OCI-LY7 (cell line): ENCODE data around the gene NAPA. TPM values are rescaled to one million over a fixed set of nuclear protein-coding genes. Genes with fewer than 3 reads are reported as not detected.
A peak's percentile ranks its signal among the peaks of the same experiment; 100 is the strongest.

Experiments
- BruUV-seq: library from RNA; stranded (reverse); fragments of 400-500 nt; replicated peaks from 2 replicates; lab custom pipeline; 2021; lab: Mats Ljungman, UMichigan
- CTCF ChIA-PET: fragments of 300-600 bp; sonication (Branson Sonifier 250); formaldehyde crosslinking; loops from one replicate; lab custom pipeline; 2022; ENCODE audit warnings: antibody characterized with exemption; ENCODE audit not compliant: unreplicated experiment; lab: Charles Lee
- POLR2A ChIA-PET: fragments of 300-600 bp; sonication (Branson Sonifier 250); formaldehyde crosslinking; loops from one replicate; lab custom pipeline; 2022; ENCODE audit warnings: antibody characterized with exemption; lab: Charles Lee
- DNase-seq: peaks from one replicate; pipeline ENCODE4 v3.0.0-alpha.2; 2015; ENCODE audit warnings: low spot score
- H2AFZ ChIP-seq: fragments of 200-600 bp; sonication (generic), shearing (Covaris generic); 2 replicates; pipeline ENCODE4 v1.6.1; 2014; ENCODE audit warnings: mild to moderate bottlenecking, antibody characterized with exemption, low read length, moderate library complexity
- H3K27ac ChIP-seq: fragments of 200-600 bp; sonication (generic); 2 replicates; pipeline ENCODE4 v1.5.1; 2014; ENCODE audit warnings: mixed run types, low read depth, mild to moderate bottlenecking, moderate library complexity, low read length, inconsistent platforms; ENCODE audit not compliant: poor library complexity, severe bottlenecking
- H3K36me3 ChIP-seq: fragments of 200-600 bp; sonication (generic); 2 replicates; pipeline ENCODE4 v1.6.1; 2014; ENCODE audit warnings: mild to moderate bottlenecking, antibody characterized with exemption, low read length, moderate library complexity, mixed read lengths; ENCODE audit not compliant: insufficient read depth
- H3K4me1 ChIP-seq: fragments of 200-600 bp; sonication (generic); 2 replicates; pipeline ENCODE4 v1.5.1; 2014; ENCODE audit warnings: mild to moderate bottlenecking, low read length; ENCODE audit not compliant: insufficient read depth, poor library complexity, severe bottlenecking
- H3K4me2 ChIP-seq: fragments of 200-600 bp; sonication (generic); 2 replicates; pipeline ENCODE4 v1.6.1; 2014; ENCODE audit warnings: mild to moderate bottlenecking, low read length
- H3K4me3 ChIP-seq: fragments of 200-600 bp; sonication (generic); 2 replicates; pipeline ENCODE4 v1.5.1; 2014; ENCODE audit warnings: mild to moderate bottlenecking, low read depth, low read length; ENCODE audit not compliant: poor library complexity, severe bottlenecking
- H3K79me2 ChIP-seq: fragments of 200-600 bp; sonication (generic); 2 replicates; pipeline ENCODE4 v1.6.1; 2016; ENCODE audit warnings: low read depth, mild to moderate bottlenecking, low read length, moderate library complexity, mixed read lengths; ENCODE audit not compliant: insufficient read depth
- H3K9me2 ChIP-seq: fragments of 200-600 bp; sonication (generic); 2 replicates; pipeline ENCODE4 v1.6.1; 2016; ENCODE audit warnings: mild to moderate bottlenecking, low read length, mixed read lengths; ENCODE audit not compliant: insufficient read depth
- H3K9me3 ChIP-seq: fragments of 200-600 bp; sonication (generic); 2 replicates; pipeline ENCODE4 v1.6.1; 2014; ENCODE audit warnings: mild to moderate bottlenecking, mixed run types, low read length, mixed read lengths
- H4K20me1 ChIP-seq: fragments of 200-600 bp; sonication (generic); 2 replicates; pipeline ENCODE4 v1.6.1; 2014; ENCODE audit warnings: mild to moderate bottlenecking, antibody characterized with exemption, low read length, moderate library complexity, mixed read lengths; ENCODE audit not compliant: insufficient read depth
- EZH2phosphoT487 ChIP-seq: fragments of 200-600 bp; sonication (generic); IDR thresholded peaks from 2 replicates; pipeline ENCODE4 v1.6.1; 2018; ENCODE audit warnings: low read depth, borderline replicate concordance, mild to moderate bottlenecking, mixed run types, antibody characterized with exemption, low read length, moderate library complexity, mixed read lengths
- intact Hi-C: fragments of 100-400 bp; cut with micrococcal nuclease; formaldehyde crosslinking; loops from one replicate; pipeline ENCODE4 v1.10.0; 2022; ENCODE audit not compliant: unreplicated experiment
- total RNA-seq, 2 experiments: library from RNA; depleted of rRNA in 1 of 2; stranded (reverse); fragments of >200 nt in 1 of 2; shearing (Covaris generic) in 1 of 2; gene quantifications; 2 replicates each; pipeline ENCODE4 v1.2.3, GENCODE V29; 2014 to 2022
- TF ChIP-seq, protein P1 (sequence below): fragments of 200-600 bp; sonication (generic); conservative IDR thresholded peaks from 2 replicates; pipeline ENCODE4 v1.5.1; 2014; ENCODE audit warnings: mild to moderate bottlenecking, antibody characterized with exemption, low read length, moderate library complexity, mixed read lengths

The NAPA gene
- total RNA-seq, 2 experiments from 2014 or later = 56.5 to 71.4 TPM

DNA sequence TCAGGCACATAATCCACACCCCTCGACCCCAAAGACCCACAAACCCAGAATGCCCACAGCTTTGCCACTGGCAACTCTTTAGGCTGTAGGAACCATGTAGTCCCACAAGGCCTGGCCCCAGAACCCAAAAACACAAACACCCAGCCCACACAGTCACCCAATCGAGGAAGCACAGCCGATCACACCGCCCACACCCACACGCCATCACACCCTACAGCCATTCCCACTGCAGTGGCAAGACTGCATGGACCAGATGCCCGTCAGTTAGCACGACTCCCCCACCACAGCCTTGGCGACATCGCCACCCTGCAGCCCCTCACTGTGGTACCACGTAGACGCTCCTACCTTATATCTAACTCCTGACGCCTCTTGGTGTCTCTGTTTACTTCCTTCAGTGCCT is 71.5 kb downstream of the NAPA start:
- Histone ChIP-seq H3K4me3 (no peak overlapping the region), H4K20me1 (no peaks in the 10 kb centered on the region), H3K36me3 (no peaks in the 10 kb centered on the region), H3K27ac (no peak overlapping the region), H2AFZ (no peak overlapping the region), H3K4me2 (no peak overlapping the region), H3K9me2 (no peaks in the 10 kb centered on the region), H3K4me1 (peaks cover 8% of the 10 kb centered on the region), H3K9me3 (no peaks in the 10 kb centered on the region), H3K79me2 (no peaks in the 10 kb centered on the region)
- no peak for TF ChIP-seq EZH2phosphoT487
- TF ChIP-seq, protein P1, sequence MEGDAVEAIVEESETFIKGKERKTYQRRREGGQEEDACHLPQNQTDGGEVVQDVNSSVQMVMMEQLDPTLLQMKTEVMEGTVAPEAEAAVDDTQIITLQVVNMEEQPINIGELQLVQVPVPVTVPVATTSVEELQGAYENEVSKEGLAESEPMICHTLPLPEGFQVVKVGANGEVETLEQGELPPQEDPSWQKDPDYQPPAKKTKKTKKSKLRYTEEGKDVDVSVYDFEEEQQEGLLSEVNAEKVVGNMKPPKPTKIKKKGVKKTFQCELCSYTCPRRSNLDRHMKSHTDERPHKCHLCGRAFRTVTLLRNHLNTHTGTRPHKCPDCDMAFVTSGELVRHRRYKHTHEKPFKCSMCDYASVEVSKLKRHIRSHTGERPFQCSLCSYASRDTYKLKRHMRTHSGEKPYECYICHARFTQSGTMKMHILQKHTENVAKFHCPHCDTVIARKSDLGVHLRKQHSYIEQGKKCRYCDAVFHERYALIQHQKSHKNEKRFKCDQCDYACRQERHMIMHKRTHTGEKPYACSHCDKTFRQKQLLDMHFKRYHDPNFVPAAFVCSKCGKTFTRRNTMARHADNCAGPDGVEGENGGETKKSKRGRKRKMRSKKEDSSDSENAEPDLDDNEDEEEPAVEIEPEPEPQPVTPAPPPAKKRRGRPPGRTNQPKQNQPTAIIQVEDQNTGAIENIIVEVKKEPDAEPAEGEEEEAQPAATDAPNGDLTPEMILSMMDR = no peak
- CTCF ChIA-PET = no interaction called here
- intact Hi-C loops = no loop called here
- POLR2A ChIA-PET = no interaction called here
- no peak for DNase-seq
- BruUV-seq = no TSS peak

DNA sequence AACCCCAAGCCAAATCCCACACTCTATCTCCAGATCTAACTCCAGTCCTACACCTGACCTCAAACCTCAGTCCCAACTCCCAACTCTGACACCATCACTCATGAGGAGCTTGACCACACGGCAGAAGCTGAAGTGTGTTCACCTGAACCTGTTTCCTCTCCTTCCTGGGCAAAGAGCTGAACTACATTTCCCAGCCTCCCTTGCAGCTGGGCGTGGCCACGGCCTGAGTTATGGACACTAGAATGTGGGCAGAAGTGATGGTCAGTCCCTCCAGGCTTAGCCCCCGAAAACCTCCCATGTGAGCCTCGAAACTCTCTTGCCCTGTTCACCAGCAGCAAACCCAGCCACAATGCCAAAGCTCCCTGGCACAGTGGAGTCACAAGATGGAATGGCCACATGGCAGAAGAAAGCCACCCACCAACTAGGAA is 76.1 kb downstream of the NAPA start:
- Histone ChIP-seq H4K20me1 (no peaks in the 10 kb centered on the region), H3K9me3 (no peaks in the 10 kb centered on the region), H2AFZ (no peak overlapping the region), H3K36me3 (no peaks in the 10 kb centered on the region), H3K79me2 (no peaks in the 10 kb centered on the region), H3K9me2 (no peaks in the 10 kb centered on the region), H3K27ac (no peak overlapping the region), H3K4me3 (no peak overlapping the region), H3K4me2 (peak overlapping the region; percentile 23; the same call in 1 of the 2 replicates), H3K4me1 (no peaks in the 10 kb centered on the region)
- ChIA-PET POLR2A (interaction anchor here (0.7 kb wide), 1 partner anchor 115 kb away, joined by 3 read pairs; no protein-coding TSS in a partner anchor), CTCF (no interaction called here)
- DNase-seq = peak; percentile 27
- TF ChIP-seq, protein P1 = no peak
- no peak for TF ChIP-seq EZH2phosphoT487
- intact Hi-C loops = no loop called here
- BruUV-seq = no TSS peak

Other genes with a start within 250 kb of the NAPA start
- gene INAFM1, start 240.2 kb downstream of the NAPA start, total RNA-seq (2014; rRNA removed; shearing (Covaris generic)) = 4.6 and 5.0 TPM in 2 replicates
- 7.6 and 10.3 TPM in 2 replicates for gene INAFM1, start 240.2 kb downstream of the NAPA start, total RNA-seq (2022)
- not detected in 2 replicates for gene C5AR1, start 205.2 kb downstream of the NAPA start, total RNA-seq (2014; rRNA removed; shearing (Covaris generic))
- gene C5AR1, start 205.2 kb downstream of the NAPA start, total RNA-seq (2022) = 1.1 TPM in 1 of 2 replicates, not detected in the other
- 0.70 and 2.9 TPM in 2 replicates for gene C5AR2, start 182.9 kb downstream of the NAPA start, total RNA-seq (2014; rRNA removed; shearing (Covaris generic))
- 2.6 and 3.5 TPM in 2 replicates for gene C5AR2, start 182.9 kb downstream of the NAPA start, total RNA-seq (2022)
- 23.0 and 32.2 TPM in 2 replicates for gene DHX34, start 165.7 kb downstream of the NAPA start, total RNA-seq (2014; rRNA removed; shearing (Covaris generic))
- 18.9 and 19.7 TPM in 2 replicates for gene DHX34, start 165.7 kb downstream of the NAPA start, total RNA-seq (2022)
- gene MEIS3, start 95.5 kb downstream of the NAPA start, total RNA-seq (2014; rRNA removed; shearing (Covaris generic)) = not detected in 2 replicates
- 0.79 and 1.3 TPM in 2 replicates for gene MEIS3, start 95.5 kb downstream of the NAPA start, total RNA-seq (2022)
- gene SLC8A2, start 43.2 kb downstream of the NAPA start, total RNA-seq (2014; rRNA removed; shearing (Covaris generic)) = 0.13 TPM in 1 of 2 replicates, not detected in the other
- 0.36 and 0.59 TPM in 2 replicates for gene SLC8A2, start 43.2 kb downstream of the NAPA start, total RNA-seq (2022)
- gene KPTN, start 30.8 kb downstream of the NAPA start, total RNA-seq (2014; rRNA removed; shearing (Covaris generic)) = 13.8 and 14.0 TPM in 2 replicates
- 11.5 and 13.6 TPM in 2 replicates for gene KPTN, start 30.8 kb downstream of the NAPA start, total RNA-seq (2022)
- gene ZNF541, start 58.1 kb upstream of the NAPA start, total RNA-seq (2014; rRNA removed; shearing (Covaris generic)) = not detected in 2 replicates
- not detected in 2 replicates for gene ZNF541, start 58.1 kb upstream of the NAPA start, total RNA-seq (2022)
- gene BICRA, start 94.1 kb upstream of the NAPA start, total RNA-seq (2014; rRNA removed; shearing (Covaris generic)) = 2.1 and 4.4 TPM in 2 replicates
- gene BICRA, start 94.1 kb upstream of the NAPA start, total RNA-seq (2022) = 16.0 and 16.5 TPM in 2 replicates
- not detected in 2 replicates for gene EHD2, start 198.4 kb upstream of the NAPA start, total RNA-seq (2014; rRNA removed; shearing (Covaris generic))
- gene EHD2, start 198.4 kb upstream of the NAPA start, total RNA-seq (2022) = not detected in 2 replicates
- gene NOP53, start 230.5 kb upstream of the NAPA start, total RNA-seq (2014; rRNA removed; shearing (Covaris generic)) = 282 and 296 TPM in 2 replicates
- gene NOP53, start 230.5 kb upstream of the NAPA start, total RNA-seq (2022) = 212 and 302 TPM in 2 replicates